ENCODE measurements around the gene PEX7. TPM values are rescaled to one million over a fixed set of nuclear protein-coding genes. Genes with fewer than 3 reads are reported as not detected.
"Not testable (repeated sequence)": the region's sequence is repeated elsewhere in the genome, so short reads cannot be mapped to it uniquely, and the experiment has no call there.

Gene PEX7
- total RNA-seq, 1 donor from 2014 or later: 12.5 TPM

DNA sequence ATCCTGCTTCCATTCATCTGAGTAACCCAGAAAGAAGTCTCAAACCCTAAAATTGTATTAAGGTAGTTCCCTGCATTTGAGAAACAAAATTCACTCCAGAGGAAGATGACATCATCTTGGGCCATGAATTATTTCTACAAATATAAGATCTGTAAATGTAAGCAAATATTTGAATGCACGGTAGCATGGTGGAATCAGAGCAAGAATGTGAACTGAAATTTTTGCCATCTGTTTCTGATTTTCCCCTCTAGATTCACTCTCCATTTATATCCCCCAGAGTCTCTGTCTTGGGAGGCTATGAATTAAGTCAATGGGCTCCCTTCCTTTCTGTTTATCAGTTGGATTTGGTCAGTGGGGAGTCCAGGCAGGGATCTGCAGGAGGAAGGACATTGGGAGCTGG is 24.3 kb upstream of the PEX7 start:
- TF ChIP-seq, protein P1, sequence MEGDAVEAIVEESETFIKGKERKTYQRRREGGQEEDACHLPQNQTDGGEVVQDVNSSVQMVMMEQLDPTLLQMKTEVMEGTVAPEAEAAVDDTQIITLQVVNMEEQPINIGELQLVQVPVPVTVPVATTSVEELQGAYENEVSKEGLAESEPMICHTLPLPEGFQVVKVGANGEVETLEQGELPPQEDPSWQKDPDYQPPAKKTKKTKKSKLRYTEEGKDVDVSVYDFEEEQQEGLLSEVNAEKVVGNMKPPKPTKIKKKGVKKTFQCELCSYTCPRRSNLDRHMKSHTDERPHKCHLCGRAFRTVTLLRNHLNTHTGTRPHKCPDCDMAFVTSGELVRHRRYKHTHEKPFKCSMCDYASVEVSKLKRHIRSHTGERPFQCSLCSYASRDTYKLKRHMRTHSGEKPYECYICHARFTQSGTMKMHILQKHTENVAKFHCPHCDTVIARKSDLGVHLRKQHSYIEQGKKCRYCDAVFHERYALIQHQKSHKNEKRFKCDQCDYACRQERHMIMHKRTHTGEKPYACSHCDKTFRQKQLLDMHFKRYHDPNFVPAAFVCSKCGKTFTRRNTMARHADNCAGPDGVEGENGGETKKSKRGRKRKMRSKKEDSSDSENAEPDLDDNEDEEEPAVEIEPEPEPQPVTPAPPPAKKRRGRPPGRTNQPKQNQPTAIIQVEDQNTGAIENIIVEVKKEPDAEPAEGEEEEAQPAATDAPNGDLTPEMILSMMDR (conservative IDR thresholded peaks at IDR 0.05; ENCODE audit: low read depth, low read length): no peak
- no peak overlapping the region for H3K4me3 ChIP-seq (ENCODE audit: low read depth, low read length)
- DNase-seq (ENCODE audit: low read depth): no peak

DNA sequence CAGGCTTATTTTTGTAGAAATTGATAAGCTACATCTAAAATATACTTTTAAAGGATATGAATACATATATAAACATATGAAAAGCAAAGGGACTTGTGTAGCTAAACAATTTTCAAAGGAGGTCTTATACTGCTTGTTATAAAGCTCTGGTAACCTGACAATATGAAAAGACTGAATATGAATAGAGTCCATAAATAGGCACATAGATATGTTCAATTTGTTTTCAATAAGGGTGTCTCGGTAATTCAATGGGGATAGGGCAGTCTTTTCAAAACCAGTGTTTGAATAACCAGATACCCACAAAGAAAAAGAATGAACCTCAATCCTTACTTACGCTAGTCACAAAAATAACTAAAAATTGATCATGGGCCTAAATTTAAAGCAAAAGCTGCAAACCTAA is 20.8 kb upstream of the PEX7 start:
- no peak for DNase-seq (ENCODE audit: low read depth)
- H3K4me3 ChIP-seq (ENCODE audit: low read depth, low read length): no peak overlapping the region
- TF ChIP-seq, protein P1 (conservative IDR thresholded peaks at IDR 0.05; ENCODE audit: low read depth, low read length): no peak

DNA sequence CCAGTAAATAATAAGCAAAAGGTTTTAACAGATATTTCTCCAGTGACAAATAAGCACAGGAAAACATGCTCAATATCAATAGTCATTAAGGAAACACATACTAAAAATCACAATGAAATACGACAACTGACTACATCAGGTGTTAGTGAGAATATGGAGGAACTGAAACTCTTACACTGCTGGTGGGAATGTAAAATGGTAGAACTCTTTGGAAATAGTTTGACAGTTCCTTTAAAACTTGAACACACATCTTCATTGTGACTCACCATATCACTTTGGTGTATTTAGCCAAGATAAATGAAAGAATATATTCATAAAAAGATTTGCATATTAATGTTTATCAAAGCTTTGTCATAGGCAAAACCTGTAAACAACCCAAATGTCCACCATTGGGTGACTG is 18.8 kb upstream of the PEX7 start:
- H3K4me3 ChIP-seq (ENCODE audit: low read depth, low read length): no peak overlapping the region
- no peak for DNase-seq (ENCODE audit: low read depth)
- TF ChIP-seq, protein P1 (conservative IDR thresholded peaks at IDR 0.05; ENCODE audit: low read depth, low read length): no peak

DNA sequence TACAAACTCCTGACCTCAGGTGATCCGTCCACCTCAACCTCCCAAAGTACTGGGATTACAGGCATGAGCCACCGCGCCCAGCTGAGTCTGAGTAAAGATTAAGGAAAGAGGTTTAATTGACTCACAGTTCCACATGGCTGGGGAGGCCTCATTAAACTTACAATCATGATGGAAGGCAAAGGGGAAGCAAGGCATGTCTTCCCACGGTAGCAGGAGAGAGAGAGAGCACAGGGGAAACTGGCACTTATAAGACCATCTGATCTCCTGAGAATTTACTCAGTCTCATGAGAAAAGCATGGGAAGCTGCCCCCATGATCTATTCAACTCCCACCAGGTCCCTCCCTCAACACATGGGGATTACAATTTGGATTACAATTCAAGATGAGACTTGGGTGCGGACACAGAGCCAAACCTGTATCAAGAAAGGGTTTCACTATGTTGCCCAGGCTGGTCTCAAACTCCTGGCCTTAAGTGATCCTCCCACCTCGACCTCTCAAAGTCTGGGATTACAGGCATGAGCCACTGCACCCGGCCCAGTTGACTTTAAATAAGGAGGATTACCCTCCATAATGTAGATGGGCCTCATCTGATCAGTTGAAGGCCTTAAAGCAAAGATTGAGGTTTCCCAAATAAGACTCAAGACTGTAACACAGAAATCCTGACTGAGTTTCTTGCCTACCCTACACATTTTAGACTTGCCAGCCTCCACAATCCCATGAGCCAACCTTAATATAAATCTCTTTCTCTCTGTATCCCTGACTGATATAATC is 13.1 kb upstream of the PEX7 start:
- DNase-seq (ENCODE audit: low read depth): no peak
- TF ChIP-seq, protein P1 (conservative IDR thresholded peaks at IDR 0.05; ENCODE audit: low read depth, low read length): no peak
- no peak overlapping the region for H3K4me3 ChIP-seq (ENCODE audit: low read depth, low read length)

DNA sequence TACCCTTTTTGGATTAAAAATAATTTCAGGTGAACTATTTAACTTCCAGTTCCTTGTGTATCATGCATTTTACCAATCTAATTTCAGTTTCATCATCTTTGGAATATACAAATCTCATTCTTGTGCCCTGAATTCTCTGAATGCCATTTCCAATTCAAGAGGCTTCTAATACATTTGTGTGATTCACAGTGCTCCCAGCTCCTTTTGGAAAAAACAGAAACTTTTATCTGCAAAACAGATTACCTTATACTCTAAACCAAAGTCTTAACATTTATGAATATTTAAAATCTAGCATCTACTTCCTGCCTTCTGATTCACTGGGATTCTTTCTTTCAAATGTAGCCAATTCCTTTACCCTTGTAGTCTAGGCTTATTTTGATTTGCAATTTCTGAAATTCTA is 11.1 kb upstream of the PEX7 start:
- H3K4me3 ChIP-seq (ENCODE audit: low read depth, low read length): no peak overlapping the region
- TF ChIP-seq, protein P1 (conservative IDR thresholded peaks at IDR 0.05; ENCODE audit: low read depth, low read length): no peak
- no peak for DNase-seq (ENCODE audit: low read depth)

DNA sequence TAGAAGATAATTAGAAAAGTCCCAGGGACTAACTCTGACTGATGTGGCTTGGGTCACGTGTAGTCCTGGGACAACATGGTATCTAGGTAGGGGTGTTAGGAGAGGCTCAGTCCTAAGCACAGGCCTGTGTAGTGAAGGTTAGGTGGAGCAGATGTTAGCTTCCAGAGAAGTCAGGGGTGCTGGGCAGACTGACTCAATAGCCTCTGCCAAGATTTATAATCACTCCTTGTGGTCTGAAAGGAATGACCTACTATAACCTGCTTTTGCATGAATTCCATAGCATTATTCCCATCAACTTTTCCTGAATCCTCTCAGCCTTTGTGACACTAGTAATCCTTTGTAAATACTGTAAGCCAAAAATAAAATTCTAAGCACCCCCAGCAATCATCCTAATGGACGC is 10.2 kb upstream of the PEX7 start:
- TF ChIP-seq, protein P1 (conservative IDR thresholded peaks at IDR 0.05; ENCODE audit: low read depth, low read length): no peak
- no peak overlapping the region for H3K4me3 ChIP-seq (ENCODE audit: low read depth, low read length)
- no peak for DNase-seq (ENCODE audit: low read depth)

DNA sequence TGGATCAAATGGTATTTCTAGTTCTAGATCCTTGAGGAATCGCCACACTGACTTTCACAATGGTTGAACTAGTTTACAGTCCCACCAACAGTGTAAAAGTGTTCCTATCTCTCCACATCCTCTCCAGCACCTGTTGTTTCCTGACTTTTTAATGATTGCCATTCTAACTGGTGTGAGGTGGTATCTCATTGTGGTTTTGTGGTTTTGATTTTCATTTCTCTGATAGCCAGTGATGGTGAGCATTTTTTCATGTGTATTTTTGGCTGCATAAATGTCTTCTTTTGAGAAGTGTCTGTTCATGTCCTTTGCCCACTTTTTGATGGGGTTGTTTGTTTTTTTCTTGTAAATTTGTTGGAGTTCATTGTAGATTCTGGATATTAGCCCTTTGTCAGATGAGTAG is 6.8 kb upstream of the PEX7 start:
- not testable (repeated sequence) for DNase-seq (ENCODE audit: low read depth); H3K4me3 ChIP-seq (ENCODE audit: low read depth, low read length)

All from epithelial cell of proximal tubule (primary cell).